Measurements from ENCODE around the gene ABCC4.

ABCC4 gene

GRCh38 chr13:95236774-95237173 is 64.5 kb downstream of the ABCC4 start:
- no peaks in the 10 kb centered on the region for H3K9me3 ChIP-seq (ENCODE audit: control insufficient read depth, low read depth, low read length)
- no peaks in the 10 kb centered on the region for H3K4me1 ChIP-seq (ENCODE audit: control insufficient read depth, low read depth, low read length)
- no peaks in the 10 kb centered on the region for H3K27me3 ChIP-seq (ENCODE audit: control insufficient read depth, insufficient read depth, low read length)
- H3K27ac ChIP-seq (ENCODE audit: low read length): no peak overlapping the region
- no peak overlapping the region for H3K9ac ChIP-seq (ENCODE audit: low read length)
- no peak overlapping the region for H3K4me3 ChIP-seq (ENCODE audit: low read length)
- H3K36me3 ChIP-seq (ENCODE audit: control insufficient read depth, low read depth, low read length): no peaks in the 10 kb centered on the region

- Histone ChIP-seq H3K27ac (ENCODE audit: low read length) (no peak overlapping the region), H3K9ac (ENCODE audit: low read length) (no peak overlapping the region), H3K4me1 (ENCODE audit: control insufficient read depth, low read depth, low read length) (no peaks in the 10 kb centered on the region), H3K4me3 (ENCODE audit: low read length) (no peak overlapping the region), H3K9me3 (ENCODE audit: control insufficient read depth, low read depth, low read length) (no peaks in the 10 kb centered on the region), H3K27me3 (ENCODE audit: control insufficient read depth, insufficient read depth, low read length) (no peaks in the 10 kb centered on the region), H3K36me3 (ENCODE audit: control insufficient read depth, low read depth, low read length) (no peaks in the 10 kb centered on the region)
Measured at GRCh38 chr13:95235974-95236373, 65.3 kb downstream of the ABCC4 start.

- Histone ChIP-seq H3K9me3 (ENCODE audit: control insufficient read depth, low read depth, low read length) (no peaks in the 10 kb centered on the region), H3K36me3 (ENCODE audit: control insufficient read depth, low read depth, low read length) (no peaks in the 10 kb centered on the region), H3K4me1 (ENCODE audit: control insufficient read depth, low read depth, low read length) (no peaks in the 10 kb centered on the region), H3K4me3 (ENCODE audit: low read length) (no peak overlapping the region), H3K9ac (ENCODE audit: low read length) (no peak overlapping the region), H3K27ac (ENCODE audit: low read length) (no peak overlapping the region), H3K27me3 (ENCODE audit: control insufficient read depth, insufficient read depth, low read length) (no peaks in the 10 kb centered on the region)
Measured at GRCh38 chr13:95235199-95235756, 66.0 kb downstream of the ABCC4 start.

GRCh38 chr13:95234242-95234641 is 67.0 kb downstream of the ABCC4 start:
- Histone ChIP-seq H3K4me3 (ENCODE audit: low read length) (no peak overlapping the region), H3K9ac (ENCODE audit: low read length) (no peak overlapping the region), H3K9me3 (ENCODE audit: control insufficient read depth, low read depth, low read length) (no peaks in the 10 kb centered on the region), H3K36me3 (ENCODE audit: control insufficient read depth, low read depth, low read length) (no peaks in the 10 kb centered on the region), H3K27ac (ENCODE audit: low read length) (no peak overlapping the region), H3K27me3 (ENCODE audit: control insufficient read depth, insufficient read depth, low read length) (no peaks in the 10 kb centered on the region), H3K4me1 (ENCODE audit: control insufficient read depth, low read depth, low read length) (no peaks in the 10 kb centered on the region)

- Histone ChIP-seq H3K27ac (ENCODE audit: low read length) (no peak overlapping the region), H3K36me3 (ENCODE audit: control insufficient read depth, low read depth, low read length) (no peaks in the 10 kb centered on the region), H3K27me3 (ENCODE audit: control insufficient read depth, insufficient read depth, low read length) (no peaks in the 10 kb centered on the region)
Measured at GRCh38 chr13:95233026-95233635, 68.1 kb downstream of the ABCC4 start.

GRCh38 chr13:95231393-95231792 is 69.9 kb downstream of the ABCC4 start:
- Histone ChIP-seq H3K4me3 (ENCODE audit: low read length) (no peak overlapping the region), H3K36me3 (ENCODE audit: control insufficient read depth, low read depth, low read length) (no peaks in the 10 kb centered on the region), H3K9ac (ENCODE audit: low read length) (no peak overlapping the region), H3K27me3 (ENCODE audit: control insufficient read depth, insufficient read depth, low read length) (no peaks in the 10 kb centered on the region), H3K9me3 (ENCODE audit: control insufficient read depth, low read depth, low read length) (no peaks in the 10 kb centered on the region), H3K4me1 (ENCODE audit: control insufficient read depth, low read depth, low read length) (no peaks in the 10 kb centered on the region), H3K27ac (ENCODE audit: low read length) (no peak overlapping the region)

More at GRCh38 chr13:95233026-95233635, 68.1 kb downstream of the ABCC4 start:
- Histone ChIP-seq H3K9me3 (ENCODE audit: control insufficient read depth, low read depth, low read length) (no peaks in the 10 kb centered on the region), H3K4me3 (ENCODE audit: low read length) (no peak overlapping the region), H3K4me1 (ENCODE audit: control insufficient read depth, low read depth, low read length) (no peaks in the 10 kb centered on the region), H3K9ac (ENCODE audit: low read length) (no peak overlapping the region)

GRCh38 chr13:95229855-95230254 is 71.4 kb downstream of the ABCC4 start:
- Histone ChIP-seq H3K4me1 (ENCODE audit: control insufficient read depth, low read depth, low read length) (no peaks in the 10 kb centered on the region), H3K9me3 (ENCODE audit: control insufficient read depth, low read depth, low read length) (no peaks in the 10 kb centered on the region), H3K4me3 (ENCODE audit: low read length) (no peak overlapping the region), H3K27ac (ENCODE audit: low read length) (no peak overlapping the region), H3K9ac (ENCODE audit: low read length) (no peak overlapping the region), H3K36me3 (ENCODE audit: control insufficient read depth, low read depth, low read length) (no peaks in the 10 kb centered on the region), H3K27me3 (ENCODE audit: control insufficient read depth, insufficient read depth, low read length) (no peaks in the 10 kb centered on the region)

- no peaks in the 10 kb centered on the region for H3K9me3 ChIP-seq (ENCODE audit: control insufficient read depth, low read depth, low read length)
- no peak overlapping the region for H3K27ac ChIP-seq (ENCODE audit: low read length)
Measured at GRCh38 chr13:95228130-95228529, 73.1 kb downstream of the ABCC4 start.

GRCh38 chr13:95226932-95227695 is 74.1 kb downstream of the ABCC4 start:
- Histone ChIP-seq H3K9ac (ENCODE audit: low read length) (no peak overlapping the region), H3K9me3 (ENCODE audit: control insufficient read depth, low read depth, low read length) (no peaks in the 10 kb centered on the region), H3K27me3 (ENCODE audit: control insufficient read depth, insufficient read depth, low read length) (no peaks in the 10 kb centered on the region), H3K4me3 (ENCODE audit: low read length) (no peak overlapping the region), H3K27ac (ENCODE audit: low read length) (no peak overlapping the region), H3K4me1 (ENCODE audit: control insufficient read depth, low read depth, low read length) (no peaks in the 10 kb centered on the region), H3K36me3 (ENCODE audit: control insufficient read depth, low read depth, low read length) (no peaks in the 10 kb centered on the region)

More at GRCh38 chr13:95228130-95228529, 73.1 kb downstream of the ABCC4 start:
- Histone ChIP-seq H3K9ac (ENCODE audit: low read length) (no peak overlapping the region), H3K27me3 (ENCODE audit: control insufficient read depth, insufficient read depth, low read length) (no peaks in the 10 kb centered on the region), H3K36me3 (ENCODE audit: control insufficient read depth, low read depth, low read length) (no peaks in the 10 kb centered on the region), H3K4me1 (ENCODE audit: control insufficient read depth, low read depth, low read length) (no peaks in the 10 kb centered on the region), H3K4me3 (ENCODE audit: low read length) (no peak overlapping the region)

GRCh38 chr13:95226476-95226875 is 74.8 kb downstream of the ABCC4 start:
- Histone ChIP-seq H3K4me3 (ENCODE audit: low read length) (no peak overlapping the region), H3K9me3 (ENCODE audit: control insufficient read depth, low read depth, low read length) (no peaks in the 10 kb centered on the region), H3K9ac (ENCODE audit: low read length) (no peak overlapping the region), H3K4me1 (ENCODE audit: control insufficient read depth, low read depth, low read length) (no peaks in the 10 kb centered on the region), H3K36me3 (ENCODE audit: control insufficient read depth, low read depth, low read length) (no peaks in the 10 kb centered on the region), H3K27me3 (ENCODE audit: control insufficient read depth, insufficient read depth, low read length) (no peaks in the 10 kb centered on the region), H3K27ac (ENCODE audit: low read length) (no peak overlapping the region)

- Histone ChIP-seq H3K36me3 (ENCODE audit: control insufficient read depth, low read depth, low read length) (no peaks in the 10 kb centered on the region), H3K4me3 (ENCODE audit: low read length) (no peak overlapping the region), H3K9ac (ENCODE audit: low read length) (no peak overlapping the region), H3K4me1 (ENCODE audit: control insufficient read depth, low read depth, low read length) (no peaks in the 10 kb centered on the region), H3K27me3 (ENCODE audit: control insufficient read depth, insufficient read depth, low read length) (no peaks in the 10 kb centered on the region), H3K27ac (ENCODE audit: low read length) (no peak overlapping the region), H3K9me3 (ENCODE audit: control insufficient read depth, low read depth, low read length) (no peaks in the 10 kb centered on the region)
Measured at GRCh38 chr13:95226050-95226449, 75.2 kb downstream of the ABCC4 start.

GRCh38 chr13:95224064-95224463 is 77.2 kb downstream of the ABCC4 start:
- Histone ChIP-seq H3K27ac (ENCODE audit: low read length) (no peak overlapping the region), H3K4me3 (ENCODE audit: low read length) (no peak overlapping the region), H3K9me3 (ENCODE audit: control insufficient read depth, low read depth, low read length) (no peaks in the 10 kb centered on the region), H3K4me1 (ENCODE audit: control insufficient read depth, low read depth, low read length) (no peaks in the 10 kb centered on the region), H3K36me3 (ENCODE audit: control insufficient read depth, low read depth, low read length) (no peaks in the 10 kb centered on the region), H3K9ac (ENCODE audit: low read length) (no peak overlapping the region), H3K27me3 (ENCODE audit: control insufficient read depth, insufficient read depth, low read length) (no peaks in the 10 kb centered on the region)

Data from iPS-18a (cell line).